ENCODE results near the gene MEOX1. TPM values are rescaled to one million over a fixed set of nuclear protein-coding genes. Genes with fewer than 3 reads are reported as not detected.

Gene MEOX1
- total and polyA plus RNA-seq, 4 donors, result 0.26 to 1.2 (median 0.70) TPM

GRCh38 chr17:43662413-43663141 lies 855 bp upstream of the MEOX1 start:
- peaks cover 0 to 38% (median 7%) of the 10 kb centered on the region in 5 donors for H3K4me1 ChIP-seq (ENCODE audit: control insufficient read depth in 5 of 5, insufficient read depth in 5 of 5, low read length in 5 of 5)
- H3K27me3 ChIP-seq (ENCODE audit: control insufficient read depth in 3 of 3, insufficient read depth in 3 of 3, low read length in 2 of 3), result no peaks in the 10 kb centered on the region
- 56 to 76% methylated on average over 12 of the region's 12 CpGs for WGBS, 2 donors
- no peak overlapping the region for H3K27ac ChIP-seq (ENCODE audit: low read depth in 1 of 2, low read length in 1 of 2)
- H3K9me3 ChIP-seq (ENCODE audit: control insufficient read depth in 4 of 4, insufficient read depth in 3 of 4, low read length in 3 of 4), result no peaks in the 10 kb centered on the region
- H3K36me3 ChIP-seq (ENCODE audit: control insufficient read depth in 4 of 4, insufficient read depth in 4 of 4, low read length in 4 of 4), result no peaks in the 10 kb centered on the region
- TF ChIP-seq CTCF (IDR thresholded peaks at IDR 0.05; ENCODE audit: control extremely low read depth, extremely low read depth), result no peak
- no peak for ATAC-seq (ENCODE audit: insufficient read depth, low FRiP score)
- no peak overlapping the region for H3K4me3 ChIP-seq
- DNase-seq, result peak in 1 of 3 donors; percentile 34
- no peak overlapping the region for H3K9ac ChIP-seq (ENCODE audit: insufficient read depth in 1 of 2, low read length in 2 of 2)

GRCh38 chr17:43660816-43661493 lies 767 bp downstream of the MEOX1 start:
- H3K27ac ChIP-seq (ENCODE audit: low read depth in 1 of 2, low read length in 1 of 2), result peak overlapping the region in 1 of 2 donors; percentile 82
- H3K9ac ChIP-seq (ENCODE audit: insufficient read depth in 1 of 2, low read length in 2 of 2), result no peak overlapping the region
- H3K4me1 ChIP-seq (ENCODE audit: control insufficient read depth in 5 of 5, insufficient read depth in 5 of 5, low read length in 5 of 5), result peaks cover 0 to 38% (median 7%) of the 10 kb centered on the region in 5 donors
- WGBS, 2 donors, result 42 to 61% methylated on average over 15 to 16 of the region's 16 CpGs
- no peaks in the 10 kb centered on the region for H3K36me3 ChIP-seq (ENCODE audit: control insufficient read depth in 4 of 4, insufficient read depth in 4 of 4, low read length in 4 of 4)
- ATAC-seq (ENCODE audit: insufficient read depth, low FRiP score) (no peak), DNase-seq (no peak)
- no peaks in the 10 kb centered on the region for H3K27me3 ChIP-seq (ENCODE audit: control insufficient read depth in 3 of 3, insufficient read depth in 3 of 3, low read length in 2 of 3)
- TF ChIP-seq CTCF (IDR thresholded peaks at IDR 0.05; ENCODE audit: control extremely low read depth, extremely low read depth), result no peak
- H3K9me3 ChIP-seq (ENCODE audit: control insufficient read depth in 4 of 4, insufficient read depth in 3 of 4, low read length in 3 of 4), result no peaks in the 10 kb centered on the region
- H3K4me3 ChIP-seq, result no peak overlapping the region

GRCh38 chr17:43659823-43660617 lies 1.7 kb downstream of the MEOX1 start:
- Histone ChIP-seq H3K27me3 (ENCODE audit: control insufficient read depth in 3 of 3, insufficient read depth in 3 of 3, low read length in 2 of 3) (no peaks in the 10 kb centered on the region), H3K27ac (ENCODE audit: low read depth in 1 of 2, low read length in 1 of 2) (peak overlapping the region in 1 of 2 donors; percentile 82), H3K9me3 (ENCODE audit: control insufficient read depth in 4 of 4, insufficient read depth in 3 of 4, low read length in 3 of 4) (no peaks in the 10 kb centered on the region), H3K4me1 (ENCODE audit: control insufficient read depth in 5 of 5, insufficient read depth in 5 of 5, low read length in 5 of 5) (peaks cover 0 to 38% (median 0%) of the 10 kb centered on the region in 5 donors), H3K36me3 (ENCODE audit: control insufficient read depth in 4 of 4, insufficient read depth in 4 of 4, low read length in 4 of 4) (no peaks in the 10 kb centered on the region), H3K4me3 (no peak overlapping the region), H3K9ac (ENCODE audit: insufficient read depth in 1 of 2, low read length in 2 of 2) (no peak overlapping the region)
- ATAC-seq (ENCODE audit: insufficient read depth, low FRiP score), result no peak
- no peak for TF ChIP-seq CTCF (IDR thresholded peaks at IDR 0.05; ENCODE audit: control extremely low read depth, extremely low read depth)
- DNase-seq, result no peak
- whole genome bisulfite sequencing, 2 donors, result 90 to 96% methylated on average over 11 of the region's 11 CpGs
